HFFc6 (cell line): Measurements from ENCODE around the gene WIPF2. TPM values are rescaled to one million over a fixed set of nuclear protein-coding genes. Genes with fewer than 3 reads are reported as not detected.
"Not testable (repeated sequence)": the region's sequence is repeated elsewhere in the genome, so short reads cannot be mapped to it uniquely, and the experiment has no call there.

ENCODE experiments used
- DNase-seq: peaks from one replicate; pipeline ENCODE4 v3.0.0-alpha.2; 2018
- H3K27ac Mint-ChIP-seq: 2 replicates; pipeline ENCODE4 v1.8.0; 2020; ENCODE audit warnings: mild to moderate bottlenecking, mixed read lengths
- H3K27me3 Mint-ChIP-seq: 2 replicates; pipeline ENCODE4 v1.8.0; 2021; ENCODE audit warnings: mild to moderate bottlenecking, moderate library complexity, mixed read lengths; ENCODE audit not compliant: insufficient read depth
- H3K36me3 Mint-ChIP-seq: 2 replicates; pipeline ENCODE4 v1.8.0; 2021; ENCODE audit warnings: low read depth, mixed read lengths
- H3K4me1 Mint-ChIP-seq: 2 replicates; pipeline ENCODE4 v1.8.0; 2020; ENCODE audit warnings: low read depth, mixed read lengths
- H3K4me3 Mint-ChIP-seq: 2 replicates; pipeline ENCODE4 v1.8.0; 2020; ENCODE audit warnings: mild to moderate bottlenecking, moderate library complexity, mixed read lengths
- H3K9me3 Mint-ChIP-seq: 2 replicates; pipeline ENCODE4 v1.8.0; 2020; ENCODE audit warnings: mild to moderate bottlenecking, mixed read lengths
- total RNA-seq, 6 experiments: library from RNA; stranded (reverse); fragmentation: NEBNext Ultra II Directional; extraction: Animal tissue kit (Norgen Biotek cat#: 25700); gene quantifications; 2 replicates in 1 of 6; 3 replicates in 5 of 6; pipeline ENCODE4 v1.2.3, GENCODE V29; 2021
- TF ChIP-seq, protein P1 (sequence below): fragments of 200-600 bp; sonication (generic); IDR thresholded peaks from 2 replicates; pipeline ENCODE4 v1.5.0; 2021; ENCODE audit warnings: antibody characterized with exemption, mild to moderate bottlenecking

Gene WIPF2
- total RNA-seq, 6 experiments from 2014 or later, result 24.8 to 33.5 (median 29.8) TPM

GRCh38 chr17:40301315-40301714, 82.2 kb downstream of the WIPF2 start:
- no peaks in the 10 kb centered on the region for H3K9me3 Mint-ChIP-seq
- no peak overlapping the region for H3K4me3 Mint-ChIP-seq
- peaks cover 4% of the 10 kb centered on the region; the same call in 1 of the 2 replicates for H3K36me3 Mint-ChIP-seq
- TF ChIP-seq, protein P1, sequence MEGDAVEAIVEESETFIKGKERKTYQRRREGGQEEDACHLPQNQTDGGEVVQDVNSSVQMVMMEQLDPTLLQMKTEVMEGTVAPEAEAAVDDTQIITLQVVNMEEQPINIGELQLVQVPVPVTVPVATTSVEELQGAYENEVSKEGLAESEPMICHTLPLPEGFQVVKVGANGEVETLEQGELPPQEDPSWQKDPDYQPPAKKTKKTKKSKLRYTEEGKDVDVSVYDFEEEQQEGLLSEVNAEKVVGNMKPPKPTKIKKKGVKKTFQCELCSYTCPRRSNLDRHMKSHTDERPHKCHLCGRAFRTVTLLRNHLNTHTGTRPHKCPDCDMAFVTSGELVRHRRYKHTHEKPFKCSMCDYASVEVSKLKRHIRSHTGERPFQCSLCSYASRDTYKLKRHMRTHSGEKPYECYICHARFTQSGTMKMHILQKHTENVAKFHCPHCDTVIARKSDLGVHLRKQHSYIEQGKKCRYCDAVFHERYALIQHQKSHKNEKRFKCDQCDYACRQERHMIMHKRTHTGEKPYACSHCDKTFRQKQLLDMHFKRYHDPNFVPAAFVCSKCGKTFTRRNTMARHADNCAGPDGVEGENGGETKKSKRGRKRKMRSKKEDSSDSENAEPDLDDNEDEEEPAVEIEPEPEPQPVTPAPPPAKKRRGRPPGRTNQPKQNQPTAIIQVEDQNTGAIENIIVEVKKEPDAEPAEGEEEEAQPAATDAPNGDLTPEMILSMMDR, result peak; percentile 39; the same call in 1 of the 2 replicates
- H3K4me1 Mint-ChIP-seq, result peaks cover 59% of the 10 kb centered on the region
- no peak for DNase-seq
- H3K27ac Mint-ChIP-seq, result no peak overlapping the region
- peaks cover 2% of the 10 kb centered on the region for H3K27me3 Mint-ChIP-seq

GRCh38 chr17:40303009-40303657, 84.0 kb downstream of the WIPF2 start:
- Mint-ChIP-seq H3K4me3 (peak overlapping the region; percentile 50), H3K27ac (peak overlapping the region; percentile 73), H3K27me3 (peaks cover 2% of the 10 kb centered on the region), H3K9me3 (no peaks in the 10 kb centered on the region), H3K4me1 (peaks cover 47% of the 10 kb centered on the region), H3K36me3 (no peaks in the 10 kb centered on the region)
- TF ChIP-seq, protein P1, result peak; percentile 87
- peak; percentile 68 for DNase-seq

- peaks cover 2% of the 10 kb centered on the region for H3K27me3 Mint-ChIP-seq
- no peaks in the 10 kb centered on the region for H3K9me3 Mint-ChIP-seq
- H3K4me3 Mint-ChIP-seq, result peak overlapping the region; percentile 50
- H3K36me3 Mint-ChIP-seq, result no peaks in the 10 kb centered on the region
- H3K4me1 Mint-ChIP-seq, result peaks cover 39% of the 10 kb centered on the region
- peak overlapping the region; percentile 73 for H3K27ac Mint-ChIP-seq
- DNase-seq, result no peak
- TF ChIP-seq, protein P1, result no peak
Measured at GRCh38 chr17:40303708-40304551, 84.8 kb downstream of the WIPF2 start.

DNA sequence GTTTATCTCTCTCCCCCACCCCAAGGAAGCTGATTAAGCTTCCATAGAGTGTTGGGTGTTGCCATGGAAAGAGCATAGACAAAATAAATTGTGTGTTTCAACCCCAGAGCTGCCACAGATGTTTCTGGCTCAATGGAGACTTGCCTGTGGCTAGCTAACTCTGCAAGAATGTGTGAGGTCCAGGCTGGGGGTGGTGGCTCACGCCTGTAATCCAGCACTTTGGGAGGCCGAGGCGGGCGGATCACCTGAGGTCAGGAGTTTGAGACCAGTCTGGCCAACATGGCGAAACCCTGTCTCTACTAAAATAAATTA, 85.4 kb downstream of the WIPF2 start:
- DNase-seq, result peak; percentile 66
- not testable (repeated sequence) for H3K36me3 Mint-ChIP-seq, H3K27me3 Mint-ChIP-seq, H3K9me3 Mint-ChIP-seq
- Mint-ChIP-seq H3K27ac (peak overlapping the region; percentile 73), H3K4me3 (peak overlapping the region; percentile 50; the same call in 1 of the 2 replicates), H3K4me1 (peaks cover 33% of the 10 kb centered on the region)

DNA sequence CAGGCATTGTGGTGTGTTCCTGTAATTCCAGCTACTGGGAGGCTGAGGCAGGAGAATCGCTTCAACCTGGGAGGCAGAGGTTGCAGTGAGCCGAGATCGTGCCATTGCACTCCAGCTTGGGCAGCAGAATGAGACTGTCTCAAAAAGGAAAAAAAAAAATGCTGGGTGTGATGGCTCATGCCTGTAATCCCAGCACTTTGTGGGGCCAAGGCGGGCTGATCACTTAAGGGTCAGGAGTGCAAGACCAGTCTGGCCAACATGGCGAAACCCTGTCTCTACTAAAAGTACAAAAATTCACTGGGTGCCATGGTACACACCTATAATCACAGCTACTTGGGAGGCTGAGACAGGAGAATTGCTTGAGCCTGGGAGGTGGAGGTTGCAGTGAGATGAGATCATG, 85.8 kb downstream of the WIPF2 start:
- not testable (repeated sequence) for H3K27me3 Mint-ChIP-seq, DNase-seq, H3K36me3 Mint-ChIP-seq, H3K9me3 Mint-ChIP-seq
- Mint-ChIP-seq H3K4me1 (peaks cover 33% of the 10 kb centered on the region), H3K27ac (peak overlapping the region; percentile 73), H3K4me3 (0 out of 2 replicates have a peak overlapping the region, but pooled peaks have one; percentile 50)

DNA sequence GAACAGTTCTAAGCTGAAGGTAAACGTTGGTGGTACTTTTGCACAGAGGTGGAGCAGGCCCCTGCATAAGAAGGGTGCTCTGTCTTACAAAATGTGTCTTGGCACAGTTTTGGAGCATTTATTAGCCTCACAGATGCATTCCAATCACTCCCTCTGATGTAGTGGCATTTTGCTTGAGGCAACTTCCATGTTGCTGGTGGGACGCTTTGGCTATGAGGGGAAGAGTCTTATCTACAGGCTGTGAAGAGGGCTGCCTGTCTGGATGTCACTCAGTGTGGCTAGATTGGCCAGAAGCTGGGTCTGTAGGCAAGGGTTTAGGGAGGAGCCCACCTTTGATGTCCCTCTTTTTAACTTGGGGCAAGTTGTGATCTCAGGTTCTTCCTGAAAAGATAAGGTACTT, 87.3 kb downstream of the WIPF2 start:
- Mint-ChIP-seq H3K4me1 (peaks cover 33% of the 10 kb centered on the region), H3K9me3 (no peaks in the 10 kb centered on the region), H3K27ac (no peak overlapping the region), H3K4me3 (no peak overlapping the region), H3K27me3 (peaks cover 2% of the 10 kb centered on the region), H3K36me3 (no peaks in the 10 kb centered on the region)
- no peak for DNase-seq
- TF ChIP-seq, protein P1, result no peak
